GM18502 (cell line): ENCODE data around the gene CNTN1.

ENCODE experiments used
- ATAC-seq: cut with Tn5 transposase; IDR thresholded peaks from one replicate; pipeline ENCODE4 v1.9.1; 2021; ENCODE audit warnings: mild to moderate bottlenecking; ENCODE audit not compliant: unreplicated experiment, poor library complexity

CNTN1 gene

GRCh38 chr12:40833818-40834217, 141.6 kb downstream of the CNTN1 start:
- ATAC-seq: no peak

GRCh38 chr12:40834321-40834720, 142.1 kb downstream of the CNTN1 start:
- ATAC-seq: no peak

- ATAC-seq: no peak
Observed at GRCh38 chr12:40837891-40838429, 145.7 kb downstream of the CNTN1 start.

GRCh38 chr12:40843495-40843894, 151.3 kb downstream of the CNTN1 start:
- ATAC-seq: no peak

GRCh38 chr12:40853221-40853620, 161.0 kb downstream of the CNTN1 start:
- ATAC-seq: no peak

- no peak for ATAC-seq
Observed at GRCh38 chr12:40854604-40855003, 162.4 kb downstream of the CNTN1 start.

- ATAC-seq: no peak
Observed at GRCh38 chr12:40864891-40865290, 172.7 kb downstream of the CNTN1 start.

GRCh38 chr12:40870981-40871380, 178.7 kb downstream of the CNTN1 start:
- ATAC-seq: no peak

- ATAC-seq: no peak
Observed at GRCh38 chr12:40874868-40875267, 182.6 kb downstream of the CNTN1 start.

- ATAC-seq: no peak
Observed at GRCh38 chr12:40889329-40889728, 197.1 kb downstream of the CNTN1 start.

GRCh38 chr12:40892528-40892927, 200.3 kb downstream of the CNTN1 start:
- ATAC-seq: no peak

GRCh38 chr12:40898505-40898904, 206.3 kb downstream of the CNTN1 start:
- no peak for ATAC-seq

- ATAC-seq: no peak
Observed at GRCh38 chr12:40903040-40903439, 210.8 kb downstream of the CNTN1 start.

- peak; percentile 98 for ATAC-seq
Observed at GRCh38 chr12:40907115-40907527, 214.9 kb downstream of the CNTN1 start.

GRCh38 chr12:40911676-40912075, 219.4 kb downstream of the CNTN1 start:
- no peak for ATAC-seq

- ATAC-seq: no peak
Observed at GRCh38 chr12:40915172-40915571, 222.9 kb downstream of the CNTN1 start.

GRCh38 chr12:40917561-40917960, 225.3 kb downstream of the CNTN1 start:
- no peak for ATAC-seq

- ATAC-seq: no peak
Observed at GRCh38 chr12:40921563-40922163, 229.4 kb downstream of the CNTN1 start.

GRCh38 chr12:40937891-40938290, 245.7 kb downstream of the CNTN1 start:
- no peak for ATAC-seq

GRCh38 chr12:40942326-40942725, 250.1 kb downstream of the CNTN1 start:
- ATAC-seq: no peak

- ATAC-seq: no peak
Observed at GRCh38 chr12:40945772-40946171, 253.5 kb downstream of the CNTN1 start.

GRCh38 chr12:40946612-40947194, 254.5 kb downstream of the CNTN1 start:
- ATAC-seq: peak; percentile 66
